EL (cell line): ENCODE data around the gene SNAP47.

ENCODE experiments used
- DNase-seq: peaks from one replicate; pipeline ENCODE4 v3.0.0-alpha.2; 2016

Gene SNAP47

GRCh38 chr1:227786673-227787512, 51.7 kb downstream of the SNAP47 start:
- DNase-seq = no peak

- peak; percentile 90 for DNase-seq
Observed at GRCh38 chr1:227787513-227788270, 52.5 kb downstream of the SNAP47 start.

GRCh38 chr1:227788271-227789083, 53.2 kb downstream of the SNAP47 start:
- peak; percentile 67 for DNase-seq

GRCh38 chr1:227789084-227790033, 54.1 kb downstream of the SNAP47 start:
- DNase-seq = peak; percentile 30

- no peak for DNase-seq
Observed at GRCh38 chr1:227790034-227790400, 54.8 kb downstream of the SNAP47 start.

GRCh38 chr1:227790868-227791267, 55.6 kb downstream of the SNAP47 start:
- DNase-seq = no peak

- no peak for DNase-seq
Observed at GRCh38 chr1:227791425-227792143, 56.3 kb downstream of the SNAP47 start.

- no peak for DNase-seq
Observed at GRCh38 chr1:227792216-227793078, 57.2 kb downstream of the SNAP47 start.

GRCh38 chr1:227793079-227793947, 58.1 kb downstream of the SNAP47 start:
- no peak for DNase-seq

- DNase-seq = peak; percentile 90
Observed at GRCh38 chr1:227793948-227794816, 58.9 kb downstream of the SNAP47 start.

GRCh38 chr1:227794817-227795192, 59.6 kb downstream of the SNAP47 start:
- DNase-seq = no peak

- DNase-seq = no peak
Observed at GRCh38 chr1:227795732-227796131, 60.5 kb downstream of the SNAP47 start.

GRCh38 chr1:227796359-227796915, 61.2 kb downstream of the SNAP47 start:
- DNase-seq = no peak

GRCh38 chr1:227797144-227797543, 61.9 kb downstream of the SNAP47 start:
- DNase-seq = no peak

GRCh38 chr1:227797625-227798024, 62.4 kb downstream of the SNAP47 start:
- DNase-seq = no peak

GRCh38 chr1:227798078-227798802, 63.0 kb downstream of the SNAP47 start:
- no peak for DNase-seq

GRCh38 chr1:227799756-227800155, 64.5 kb downstream of the SNAP47 start:
- DNase-seq = no peak
